Measurements from ENCODE around the gene KLK7.

Gene KLK7

GRCh38 chr19:51027873-51028272, 44.2 kb upstream of the KLK7 start (continued):
- TF ChIP-seq TSHZ2 (CRISPR knock-in tag; IDR thresholded peaks at IDR 0.05) (no peak), ZC3H10 (CRISPR knock-in tag; IDR thresholded peaks at IDR 0.05) (no peak), ISL1 (CRISPR knock-in tag; IDR thresholded peaks at IDR 0.05) (no peak), CSRNP3 (CRISPR knock-in tag; IDR thresholded peaks at IDR 0.05) (no peak), ZNF8 (CRISPR knock-in tag; IDR thresholded peaks at IDR 0.05) (no peak), CREB5 (CRISPR knock-in tag; IDR thresholded peaks at IDR 0.05; ENCODE audit: low read depth) (no peak), RARB (CRISPR knock-in tag; IDR thresholded peaks at IDR 0.05) (no peak)

GRCh38 chr19:51027126-51027806, 43.5 kb upstream of the KLK7 start:
- TF ChIP-seq ISL1 (CRISPR knock-in tag; IDR thresholded peaks at IDR 0.05) (no peak), ZNF8 (CRISPR knock-in tag; IDR thresholded peaks at IDR 0.05) (no peak), CSDC2 (CRISPR knock-in tag; IDR thresholded peaks at IDR 0.05) (no peak), ZC3H10 (CRISPR knock-in tag; IDR thresholded peaks at IDR 0.05) (no peak), ESRRG (CRISPR knock-in tag; IDR thresholded peaks at IDR 0.05) (no peak), CREB5 (CRISPR knock-in tag; IDR thresholded peaks at IDR 0.05; ENCODE audit: low read depth) (no peak), TSHZ2 (CRISPR knock-in tag; IDR thresholded peaks at IDR 0.05) (no peak), SNAI2 (CRISPR knock-in tag; IDR thresholded peaks at IDR 0.05) (no peak), ZFP3 (CRISPR knock-in tag; IDR thresholded peaks at IDR 0.05) (no peak), POU6F1 (CRISPR knock-in tag; IDR thresholded peaks at IDR 0.05; ENCODE audit: borderline replicate concordance, low read depth) (no peak), ZNF565 (CRISPR knock-in tag; conservative IDR thresholded peaks at IDR 0.05; ENCODE audit: low read depth) (no peak)
- ATAC-seq: no peak

- ATAC-seq: no peak
- TF ChIP-seq ESRRG (CRISPR knock-in tag; IDR thresholded peaks at IDR 0.05): no peak
- TF ChIP-seq ISL1 (CRISPR knock-in tag; IDR thresholded peaks at IDR 0.05): no peak
- no peak for TF ChIP-seq ARNTL (CRISPR knock-in tag; IDR thresholded peaks at IDR 0.05; ENCODE audit: borderline replicate concordance, low read depth)
- TF ChIP-seq PPARA (CRISPR knock-in tag; IDR thresholded peaks at IDR 0.05; ENCODE audit: borderline replicate concordance): no peak
- no peak for TF ChIP-seq CREB5 (CRISPR knock-in tag; IDR thresholded peaks at IDR 0.05; ENCODE audit: low read depth)
- TF ChIP-seq GLIS3 (CRISPR knock-in tag; IDR thresholded peaks at IDR 0.05): no peak
- no peak for TF ChIP-seq ZNF8 (CRISPR knock-in tag; IDR thresholded peaks at IDR 0.05)
- no peak for TF ChIP-seq SNAI2 (CRISPR knock-in tag; IDR thresholded peaks at IDR 0.05)
- no peak for TF ChIP-seq ZFP30 (CRISPR knock-in tag; IDR thresholded peaks at IDR 0.05)
- no peak for TF ChIP-seq ZNF565 (CRISPR knock-in tag; conservative IDR thresholded peaks at IDR 0.05; ENCODE audit: low read depth)
- no peak for TF ChIP-seq RARB (CRISPR knock-in tag; IDR thresholded peaks at IDR 0.05)
Measured at GRCh38 chr19:51026554-51026831, 42.8 kb upstream of the KLK7 start, which contains the start of gene KLK11. TSS of gene KLK11 (minus strand) at chr19:51026616. CDS start at chr19:51025631, 985 bp downstream.
